Activated CD4-positive, alpha-beta T cell treated with anti-CD3 and anti-CD28 coated beads, Interleukin-2, amount 10 ng/mL, durations not matched to agents 7 days and 5 days (primary cell): ENCODE results near the gene TCEAL4. TPM values are rescaled to one million over a fixed set of nuclear protein-coding genes. Genes with fewer than 3 reads are reported as not detected.

Experiments used
- CTCF ChIA-PET: fragments of 350-600 bp; sonication (Branson Sonifier 250); formaldehyde crosslinking; loops from one replicate; lab custom pipeline; 2021; ENCODE audit warnings: antibody characterized with exemption; lab: Charles Lee
- POLR2A ChIA-PET: fragments of 350-600 bp; sonication (Branson Sonifier 250); formaldehyde crosslinking; loops from one replicate; lab custom pipeline; 2021; ENCODE audit warnings: antibody characterized with exemption; lab: Charles Lee
- DNase-seq: peaks from one replicate; pipeline ENCODE4 v3.0.0-alpha.2; 2020
- H3K27ac Mint-ChIP-seq: one replicate; pipeline ENCODE4 v1.8.0; 2021; ENCODE audit warnings: mild to moderate bottlenecking, moderate library complexity, mixed read lengths
- H3K27me3 Mint-ChIP-seq: one replicate; pipeline ENCODE4 v1.8.0; 2021; ENCODE audit warnings: mixed read lengths
- H3K36me3 Mint-ChIP-seq: one replicate; pipeline ENCODE4 v1.8.0; 2021; ENCODE audit warnings: low read depth, mixed read lengths
- H3K4me1 Mint-ChIP-seq: one replicate; pipeline ENCODE4 v1.8.0; 2021; ENCODE audit warnings: mixed read lengths
- H3K4me3 Mint-ChIP-seq: one replicate; pipeline ENCODE4 v1.8.0; 2021; ENCODE audit warnings: mild to moderate bottlenecking, moderate library complexity, mixed read lengths
- H3K9me3 Mint-ChIP-seq: one replicate; pipeline ENCODE4 v1.8.0; 2021; ENCODE audit warnings: mixed read lengths
- total RNA-seq, 2 experiments: library from RNA; stranded (reverse); gene quantifications; one replicate each; pipeline ENCODE4 v1.2.3, GENCODE V29; 2021

The TCEAL4 gene
- total RNA-seq, 2 experiments from 2014 or later, result 4.9 to 5.1 TPM

DNA sequence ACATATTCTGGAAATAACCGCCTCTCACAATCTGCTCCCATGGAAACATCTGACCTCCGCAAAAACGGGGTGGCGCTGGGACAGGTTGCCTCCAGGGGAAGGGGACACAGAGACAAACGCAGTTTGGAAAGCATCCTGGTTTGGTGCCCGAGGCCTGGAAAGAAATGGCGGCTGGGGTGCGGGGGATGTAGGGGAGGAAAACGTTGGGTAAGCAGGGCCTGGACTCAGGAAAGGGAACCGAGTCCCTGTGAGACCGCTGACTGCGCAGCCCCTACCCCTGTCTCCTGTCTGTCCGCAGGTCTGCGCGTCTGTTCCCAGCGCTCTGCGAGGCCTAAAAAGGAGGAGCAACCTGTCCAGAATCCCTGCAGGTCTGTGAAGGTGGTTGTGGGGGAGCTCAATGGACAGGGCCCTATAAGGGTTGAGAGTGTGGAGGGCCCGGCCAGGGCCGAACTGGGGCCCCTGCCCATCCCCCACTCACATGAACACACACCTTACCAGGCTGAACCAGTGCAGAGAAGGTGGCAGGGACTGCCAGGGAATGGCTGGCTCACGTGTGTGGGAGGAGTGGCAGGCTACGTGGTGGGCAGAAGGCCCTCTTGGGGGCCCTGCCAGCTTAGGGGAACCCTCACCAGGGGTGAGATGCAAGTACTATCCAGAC, 23.1 kb downstream of the TCEAL4 start:
- DNase-seq, result no peak
- peaks cover 7% of the 10 kb centered on the region for H3K4me1 Mint-ChIP-seq
- H3K9me3 Mint-ChIP-seq, result no peaks in the 10 kb centered on the region
- peak overlapping the region; percentile 73 for H3K4me3 Mint-ChIP-seq
- no peak overlapping the region for H3K27ac Mint-ChIP-seq
- H3K36me3 Mint-ChIP-seq, result peaks cover 1% of the 10 kb centered on the region
- ChIA-PET CTCF (no interaction called here), POLR2A (no interaction called here)
- H3K27me3 Mint-ChIP-seq, result peaks cover 12% of the 10 kb centered on the region

DNA sequence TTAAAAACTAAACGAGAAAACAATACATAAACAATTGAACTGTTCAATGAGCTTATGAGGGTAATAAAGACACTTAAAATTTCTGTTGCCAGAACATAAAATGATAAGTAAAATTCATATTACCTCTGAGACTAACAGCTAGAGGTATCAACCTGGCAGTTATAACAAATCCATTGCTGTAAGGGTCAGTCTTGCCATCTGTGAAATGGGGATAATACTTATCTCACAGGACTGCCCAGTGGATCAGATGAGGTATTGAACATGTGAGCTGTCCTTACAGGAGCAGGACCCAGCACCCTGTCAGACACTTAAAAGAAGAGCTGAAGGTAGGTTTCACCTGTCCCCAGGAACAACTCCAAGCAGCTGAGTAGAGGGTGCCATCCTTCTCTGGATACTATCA, 25.0 kb downstream of the TCEAL4 start:
- H3K27ac Mint-ChIP-seq, result no peak overlapping the region
- POLR2A ChIA-PET, result no interaction called here
- CTCF ChIA-PET, result no interaction called here
- H3K4me1 Mint-ChIP-seq, result peaks cover 7% of the 10 kb centered on the region
- no peak for DNase-seq
- H3K4me3 Mint-ChIP-seq, result no peak overlapping the region
- H3K9me3 Mint-ChIP-seq, result no peaks in the 10 kb centered on the region
- H3K36me3 Mint-ChIP-seq, result peaks cover 1% of the 10 kb centered on the region
- H3K27me3 Mint-ChIP-seq, result peaks cover 12% of the 10 kb centered on the region

DNA sequence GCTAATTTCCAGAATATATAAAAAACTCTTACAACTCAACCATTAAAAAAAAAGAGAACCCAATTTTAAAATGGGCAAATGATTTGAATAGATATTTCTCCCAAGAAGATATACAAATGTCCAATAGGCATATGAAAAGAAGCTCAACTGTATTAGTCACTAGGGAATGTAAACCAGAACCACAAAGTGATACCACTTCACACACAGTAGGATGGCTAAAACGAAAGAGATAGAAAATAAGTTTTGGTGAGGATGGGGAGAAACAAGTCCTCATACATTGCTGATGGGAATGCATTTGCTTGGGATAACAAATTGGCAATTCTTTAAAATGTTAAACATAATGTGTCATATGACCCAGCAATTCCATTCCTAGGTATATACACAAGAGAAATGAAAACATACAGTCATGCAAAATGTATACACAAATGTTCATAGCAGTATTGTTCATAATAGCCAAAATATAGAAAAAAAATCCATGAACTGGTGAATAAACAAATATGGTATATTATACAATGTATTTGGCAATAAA, 28.1 kb downstream of the TCEAL4 start:
- Mint-ChIP-seq H3K36me3 (peaks cover 1% of the 10 kb centered on the region), H3K9me3 (no peaks in the 10 kb centered on the region), H3K27me3 (no peaks in the 10 kb centered on the region), H3K27ac (no peak overlapping the region), H3K4me3 (no peak overlapping the region), H3K4me1 (no peaks in the 10 kb centered on the region)
- DNase-seq, result no peak
- POLR2A ChIA-PET, result no interaction called here
- CTCF ChIA-PET, result no interaction called here

DNA sequence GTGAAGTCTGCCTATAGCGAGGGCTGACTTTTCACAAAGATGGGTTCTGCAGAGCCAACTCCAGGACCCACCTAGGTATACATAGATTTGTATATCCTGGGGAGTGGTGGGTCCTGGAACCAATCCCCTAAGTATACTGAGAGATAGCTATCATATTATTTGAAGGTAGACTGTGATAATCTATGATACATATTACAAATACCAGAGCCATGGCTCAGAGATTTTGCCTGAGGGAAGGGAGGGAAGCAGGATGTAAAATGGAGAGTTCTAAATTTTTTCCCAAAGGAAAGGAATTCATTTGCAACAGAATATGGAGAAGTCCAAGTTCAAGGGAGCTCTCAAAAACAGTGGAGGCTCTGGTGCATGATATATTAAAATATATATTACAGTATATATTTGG, 29.7 kb downstream of the TCEAL4 start:
- CTCF ChIA-PET, result interaction anchor here (0.7 kb wide), 1 partner anchor 545 kb away, joined by 3 read pairs; no protein-coding TSS in a partner anchor
- Mint-ChIP-seq H3K9me3 (no peaks in the 10 kb centered on the region), H3K36me3 (peaks cover 1% of the 10 kb centered on the region), H3K27ac (no peak overlapping the region), H3K4me3 (no peak overlapping the region), H3K4me1 (no peaks in the 10 kb centered on the region), H3K27me3 (no peaks in the 10 kb centered on the region)
- POLR2A ChIA-PET, result no interaction called here
- DNase-seq, result no peak

DNA sequence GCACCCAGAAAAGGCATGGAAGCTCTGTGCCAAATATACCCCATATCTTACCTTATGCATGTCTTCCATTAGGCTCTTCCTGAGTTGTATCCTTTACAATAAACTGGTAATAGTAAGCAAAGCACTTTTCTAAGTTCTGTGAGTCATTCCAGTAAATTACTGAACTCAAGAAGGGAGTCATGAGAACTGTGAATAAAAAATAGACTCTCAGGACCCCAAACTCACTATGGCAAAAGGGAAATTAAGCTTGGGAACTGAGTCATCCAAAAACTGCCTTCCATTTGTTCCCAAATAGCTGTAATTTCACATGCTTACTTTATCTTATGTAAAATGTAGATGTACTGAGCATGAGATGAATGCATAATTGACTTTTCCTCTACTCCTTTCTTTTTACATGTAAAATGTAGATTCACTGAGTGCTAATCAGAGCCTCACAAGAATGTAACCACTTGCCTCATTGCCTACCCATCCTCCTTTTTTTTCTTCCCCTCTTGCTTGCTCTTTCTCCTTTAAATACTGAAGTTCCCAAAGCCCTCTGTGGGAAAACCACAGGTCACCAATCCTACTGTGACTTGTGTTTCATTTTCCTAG, 30.6 kb downstream of the TCEAL4 start:
- CTCF ChIA-PET, result no interaction called here
- Mint-ChIP-seq H3K4me3 (no peak overlapping the region), H3K27ac (no peak overlapping the region)

DNA sequence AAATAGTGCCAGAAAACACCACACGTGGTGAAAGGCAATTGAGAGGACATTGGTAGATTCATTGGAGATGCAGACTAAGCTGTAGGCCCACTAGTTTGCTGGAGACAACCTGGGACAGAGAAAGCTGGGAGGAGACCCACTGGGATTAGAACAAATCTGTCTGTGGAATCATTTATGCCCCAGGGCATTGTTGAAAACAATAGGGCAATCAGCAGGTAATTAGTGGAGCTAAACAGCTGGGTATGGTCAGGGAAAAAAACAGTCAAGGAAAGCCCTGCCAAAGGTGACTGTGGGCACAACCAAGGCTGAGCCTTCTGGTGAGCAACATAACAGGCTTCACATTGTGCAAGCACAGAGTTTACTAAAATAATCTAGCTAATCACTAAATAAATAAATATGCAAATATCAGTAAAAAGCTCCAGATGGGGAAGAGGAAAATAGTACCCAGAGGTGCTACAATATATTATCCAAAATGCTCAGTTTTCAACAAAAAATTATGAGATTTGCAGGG, 31.4 kb downstream of the TCEAL4 start:
- ChIA-PET POLR2A (no interaction called here), CTCF (interaction anchor here (0.6 kb wide), 1 partner anchor 664 kb away, joined by 3 read pairs; no protein-coding TSS in a partner anchor)
- H3K36me3 Mint-ChIP-seq, result no peaks in the 10 kb centered on the region
- no peak for DNase-seq
- H3K4me3 Mint-ChIP-seq, result no peak overlapping the region
- no peaks in the 10 kb centered on the region for H3K27me3 Mint-ChIP-seq
- H3K27ac Mint-ChIP-seq, result no peak overlapping the region
- H3K4me1 Mint-ChIP-seq, result no peaks in the 10 kb centered on the region
- H3K9me3 Mint-ChIP-seq, result no peaks in the 10 kb centered on the region

More for the DNA sequence above, 30.6 kb downstream of the TCEAL4 start:
- POLR2A ChIA-PET, result no interaction called here
- H3K36me3 Mint-ChIP-seq, result no peaks in the 10 kb centered on the region
- DNase-seq, result no peak
- H3K4me1 Mint-ChIP-seq, result no peaks in the 10 kb centered on the region
- no peaks in the 10 kb centered on the region for H3K9me3 Mint-ChIP-seq
- H3K27me3 Mint-ChIP-seq, result no peaks in the 10 kb centered on the region

DNA sequence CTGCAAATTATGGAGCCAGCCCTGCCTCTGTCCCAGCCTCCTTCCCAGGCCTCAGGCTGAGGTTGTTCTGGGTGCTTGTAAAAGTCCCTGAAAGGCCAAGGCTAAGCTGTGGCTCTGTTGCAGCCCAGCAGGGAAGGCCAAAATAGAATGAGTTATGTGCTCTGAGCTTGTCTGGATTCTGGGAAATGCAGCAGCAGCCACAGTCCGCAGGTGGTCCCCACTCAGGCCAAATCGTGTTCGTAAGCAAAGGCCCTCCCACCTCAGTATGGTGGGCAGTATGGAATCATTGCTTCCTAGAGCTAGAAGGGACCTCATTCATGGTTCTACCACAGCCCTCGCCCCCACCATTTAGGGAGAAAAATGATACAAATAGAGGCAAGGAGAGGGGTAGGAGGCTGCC, 38.8 kb downstream of the TCEAL4 start:
- Mint-ChIP-seq H3K27ac (no peak overlapping the region), H3K4me3 (no peak overlapping the region), H3K27me3 (no peaks in the 10 kb centered on the region), H3K36me3 (no peaks in the 10 kb centered on the region), H3K9me3 (no peaks in the 10 kb centered on the region), H3K4me1 (peaks cover 8% of the 10 kb centered on the region)
- CTCF ChIA-PET, result no interaction called here
- POLR2A ChIA-PET, result no interaction called here
- no peak for DNase-seq

DNA sequence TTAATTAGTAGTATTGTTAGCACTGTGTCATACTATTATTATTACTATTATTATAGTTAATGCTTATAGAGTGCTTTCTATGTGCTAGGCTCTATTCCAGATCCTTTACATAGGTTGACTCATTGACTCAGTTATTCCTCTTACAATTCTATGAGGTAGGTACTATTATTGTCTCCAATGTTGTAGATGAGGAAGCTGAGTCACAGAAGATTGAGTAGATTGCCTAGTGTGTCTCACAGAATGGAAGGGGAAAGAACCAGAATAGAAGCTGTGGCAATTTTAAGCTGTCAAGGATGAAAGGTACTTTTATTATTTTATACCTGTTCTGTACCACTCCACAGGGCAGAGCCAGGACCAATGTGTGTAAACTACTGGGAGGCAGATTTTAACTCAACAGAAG, 41.5 kb downstream of the TCEAL4 start:
- H3K4me3 Mint-ChIP-seq, result no peak overlapping the region
- H3K27me3 Mint-ChIP-seq, result no peaks in the 10 kb centered on the region
- H3K4me1 Mint-ChIP-seq, result peaks cover 15% of the 10 kb centered on the region
- ChIA-PET CTCF (no interaction called here), POLR2A (no interaction called here)
- no peak for DNase-seq
- no peaks in the 10 kb centered on the region for H3K36me3 Mint-ChIP-seq
- no peaks in the 10 kb centered on the region for H3K9me3 Mint-ChIP-seq
- H3K27ac Mint-ChIP-seq, result no peak overlapping the region

DNA sequence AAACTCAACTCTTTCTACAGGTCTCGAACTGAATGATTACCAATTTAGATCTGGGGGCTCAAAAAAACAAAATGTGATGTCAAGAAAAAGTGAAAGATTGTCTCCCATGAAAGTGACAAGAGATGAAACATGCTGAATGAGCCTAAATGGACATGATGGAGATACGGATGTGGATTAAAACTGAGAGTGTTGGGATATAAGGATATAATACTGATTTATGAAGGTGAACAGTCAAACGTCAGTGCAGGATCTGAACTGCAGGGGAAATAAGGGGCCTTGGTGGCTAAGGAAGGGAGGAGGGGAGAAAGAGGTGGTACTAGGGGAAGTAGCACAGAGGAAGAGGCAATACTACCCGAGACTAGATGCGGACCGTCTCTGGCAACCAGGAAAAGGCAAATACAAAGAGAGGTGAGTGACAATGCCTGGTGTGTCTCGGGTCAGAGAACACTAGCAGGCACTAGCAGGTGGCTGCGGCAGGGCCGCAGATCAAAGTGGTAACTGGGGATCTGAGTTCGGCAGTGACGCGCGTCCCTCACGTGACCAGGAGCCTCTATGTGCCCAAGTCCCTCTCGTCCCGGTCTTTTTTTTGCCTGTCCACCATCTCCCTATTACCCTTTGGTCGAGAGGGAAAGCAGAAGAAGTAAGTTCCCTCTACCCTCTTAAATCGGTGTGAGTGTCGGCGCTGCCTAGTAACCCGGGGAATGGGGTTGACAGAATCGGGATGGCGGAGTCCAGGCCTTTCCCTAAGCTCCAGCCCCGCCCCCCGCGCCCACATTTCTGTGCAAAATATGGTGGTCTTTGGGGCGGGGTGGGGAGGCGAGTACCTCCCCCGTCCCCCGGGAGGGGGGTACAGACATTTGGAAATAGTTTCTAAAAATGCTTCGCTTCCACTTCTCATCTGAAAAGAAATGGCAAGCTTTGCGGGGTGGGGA, 43.3 kb downstream of the TCEAL4 start, which contains the start of gene TCEAL1:
Gene TCEAL1, plus strand, starts transcription at position 590 of the 932 bp plus-strand sequence. CDS start 942 bp downstream, outside the sequence.
- POLR2A ChIA-PET, result no interaction called here
- H3K9me3 Mint-ChIP-seq, result no peaks in the 10 kb centered on the region
- H3K4me1 Mint-ChIP-seq, result peaks cover 15% of the 10 kb centered on the region
- CTCF ChIA-PET, result no interaction called here
- no peaks in the 10 kb centered on the region for H3K27me3 Mint-ChIP-seq
- peak within 1 kb of the TSS; percentile 82 for H3K4me3 Mint-ChIP-seq
- H3K27ac Mint-ChIP-seq, result peak within 1 kb of the TSS; percentile 77
- no peaks in the 10 kb centered on the region for H3K36me3 Mint-ChIP-seq
- DNase-seq, result peak; percentile 43

DNA sequence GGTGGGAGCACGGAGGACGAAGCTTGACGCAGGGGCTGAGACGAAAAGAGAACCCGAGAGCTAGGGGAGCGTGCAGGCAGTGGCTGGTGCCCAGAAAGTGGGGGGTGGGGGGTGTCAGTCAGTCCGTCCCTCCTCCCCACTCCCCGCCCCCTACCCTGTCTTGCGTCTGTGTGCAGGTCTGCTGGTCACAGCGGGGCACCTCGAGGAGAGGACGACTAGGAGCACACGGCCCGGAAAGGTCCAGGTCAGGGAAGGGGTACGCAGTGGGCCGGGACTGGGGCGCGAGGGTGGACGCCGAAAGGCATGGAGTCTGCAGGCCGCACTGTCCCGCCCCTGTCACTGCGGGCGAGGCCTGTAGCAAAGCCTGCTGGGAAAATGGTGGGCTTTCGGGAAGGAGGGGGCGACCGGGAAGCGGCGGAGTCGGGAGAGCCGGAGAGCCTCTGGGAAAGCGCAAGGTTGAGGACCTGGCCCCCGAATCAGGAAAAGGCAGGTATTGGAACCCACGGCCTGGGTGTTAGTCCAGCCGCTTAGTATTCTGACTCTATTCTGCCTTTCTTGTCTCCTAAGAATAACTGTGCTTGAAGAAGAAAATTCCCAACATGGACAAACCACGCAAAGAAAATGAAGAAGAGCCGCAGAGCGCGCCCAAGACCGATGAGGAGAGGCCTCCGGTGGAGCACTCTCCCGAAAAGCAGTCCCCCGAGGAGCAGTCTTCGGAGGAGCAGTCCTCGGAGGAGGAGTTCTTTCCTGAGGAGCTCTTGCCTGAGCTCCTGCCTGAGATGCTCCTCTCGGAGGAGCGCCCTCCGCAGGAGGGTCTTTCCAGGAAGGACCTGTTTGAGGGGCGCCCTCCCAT, 44.2 kb downstream of the TCEAL4 start:
- H3K9me3 Mint-ChIP-seq, result no peaks in the 10 kb centered on the region
- H3K27ac Mint-ChIP-seq, result peak overlapping the region; percentile 77
- peak overlapping the region; percentile 82 for H3K4me3 Mint-ChIP-seq
- POLR2A ChIA-PET, result no interaction called here
- no peaks in the 10 kb centered on the region for H3K36me3 Mint-ChIP-seq
- peaks cover 15% of the 10 kb centered on the region for H3K4me1 Mint-ChIP-seq
- CTCF ChIA-PET, result no interaction called here
- no peaks in the 10 kb centered on the region for H3K27me3 Mint-ChIP-seq
- DNase-seq, result peak; percentile 8

DNA sequence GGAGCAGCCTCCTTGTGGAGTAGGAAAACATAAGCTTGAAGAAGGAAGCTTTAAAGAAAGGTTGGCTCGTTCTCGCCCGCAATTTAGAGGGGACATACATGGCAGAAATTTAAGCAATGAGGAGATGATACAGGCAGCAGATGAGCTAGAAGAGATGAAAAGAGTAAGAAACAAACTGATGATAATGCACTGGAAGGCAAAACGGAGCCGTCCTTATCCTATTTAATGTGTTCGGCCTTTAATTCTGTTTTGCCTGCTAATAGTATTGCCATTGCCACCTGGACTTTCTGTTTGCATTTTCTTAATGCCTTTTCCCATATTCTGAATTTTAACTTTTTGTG, 44.8 kb downstream of the TCEAL4 start:
- ChIA-PET CTCF (no interaction called here), POLR2A (no interaction called here)
- H3K27me3 Mint-ChIP-seq, result no peaks in the 10 kb centered on the region
- peaks cover 15% of the 10 kb centered on the region for H3K4me1 Mint-ChIP-seq
- H3K36me3 Mint-ChIP-seq, result no peaks in the 10 kb centered on the region
- no peaks in the 10 kb centered on the region for H3K9me3 Mint-ChIP-seq
- no peak overlapping the region for H3K27ac Mint-ChIP-seq
- H3K4me3 Mint-ChIP-seq, result peak overlapping the region; percentile 82
- no peak for DNase-seq

DNA sequence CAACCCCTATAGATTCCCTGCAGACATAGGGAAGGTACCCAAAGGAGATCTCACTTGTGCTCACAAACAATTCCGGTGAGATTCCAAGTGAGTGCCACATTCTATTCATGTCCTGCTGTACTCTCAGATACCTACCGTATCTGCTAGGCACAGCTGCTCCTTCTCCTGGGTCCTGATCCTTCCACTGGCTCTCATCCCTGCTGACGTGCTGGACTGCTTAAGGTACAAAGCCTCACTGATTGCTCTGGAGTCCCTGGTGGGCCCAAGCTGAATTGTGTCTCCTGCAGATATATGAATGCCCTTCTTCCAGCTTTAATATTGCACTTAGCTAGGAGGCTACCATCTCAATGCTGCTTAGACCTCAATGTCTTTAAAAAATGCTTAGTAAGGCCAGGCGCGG, 45.8 kb downstream of the TCEAL4 start:
- no peak overlapping the region for H3K27ac Mint-ChIP-seq
- H3K4me3 Mint-ChIP-seq, result no peak overlapping the region
- H3K27me3 Mint-ChIP-seq, result no peaks in the 10 kb centered on the region
- H3K4me1 Mint-ChIP-seq, result peaks cover 15% of the 10 kb centered on the region
- H3K9me3 Mint-ChIP-seq, result no peaks in the 10 kb centered on the region
- DNase-seq, result no peak
- H3K36me3 Mint-ChIP-seq, result no peaks in the 10 kb centered on the region
- POLR2A ChIA-PET, result no interaction called here
- CTCF ChIA-PET, result no interaction called here
